ENCODE data around the gene ATP5MG.
"Not testable (repeated sequence)": the region's sequence is repeated elsewhere in the genome, so short reads cannot be mapped to it uniquely, and the experiment has no call there.

Gene ATP5MG

GRCh38 chr11:118406599-118407166 lies 5.3 kb downstream of the ATP5MG start:
- H3K4me3 ChIP-seq (ENCODE audit: low read depth, low read length), result no peak overlapping the region

GRCh38 chr11:118410055-118410745 lies 8.8 kb downstream of the ATP5MG start:
- H3K4me3 ChIP-seq (ENCODE audit: low read depth, low read length), result no peak overlapping the region

- no peak overlapping the region for H3K4me3 ChIP-seq (ENCODE audit: low read depth, low read length)
These were observed 10.1 kb downstream of the ATP5MG start for GRCh38 chr11:118411530-118411929.

- no peak overlapping the region for H3K4me3 ChIP-seq (ENCODE audit: low read depth, low read length)
These were observed 11.5 kb downstream of the ATP5MG start for GRCh38 chr11:118412921-118413320.

- no peak overlapping the region for H3K4me3 ChIP-seq (ENCODE audit: low read depth, low read length)
These were observed 13.8 kb downstream of the ATP5MG start for GRCh38 chr11:118415062-118415738.

- no peak overlapping the region for H3K4me3 ChIP-seq (ENCODE audit: low read depth, low read length)
These were observed 14.3 kb downstream of the ATP5MG start for GRCh38 chr11:118415739-118416068.

- H3K4me3 ChIP-seq (ENCODE audit: low read depth, low read length), result not testable (repeated sequence)
These were observed 15.5 kb downstream of the ATP5MG start for GRCh38 chr11:118416900-118417299.

GRCh38 chr11:118417801-118418200 lies 16.4 kb downstream of the ATP5MG start:
- no peak overlapping the region for H3K4me3 ChIP-seq (ENCODE audit: low read depth, low read length)

- H3K4me3 ChIP-seq (ENCODE audit: low read depth, low read length), result no peak overlapping the region
These were observed 17.4 kb downstream of the ATP5MG start for GRCh38 chr11:118418766-118419165.

GRCh38 chr11:118427707-118428106 lies 26.3 kb downstream of the ATP5MG start:
- H3K4me3 ChIP-seq (ENCODE audit: low read depth, low read length), result no peak overlapping the region

- H3K4me3 ChIP-seq (ENCODE audit: low read depth, low read length), result no peak overlapping the region
These were observed 29.6 kb downstream of the ATP5MG start for GRCh38 chr11:118430956-118431355.

- peak overlapping the region; percentile 78 for H3K4me3 ChIP-seq (ENCODE audit: low read depth, low read length)
These were observed 32.7 kb downstream of the ATP5MG start for GRCh38 chr11:118434123-118434552.

GRCh38 chr11:118434553-118435289 lies 33.3 kb downstream of the ATP5MG start:
- H3K4me3 ChIP-seq (ENCODE audit: low read depth, low read length), result peak overlapping the region; percentile 78

GRCh38 chr11:118435290-118435892 lies 34.0 kb downstream of the ATP5MG start:
- H3K4me3 ChIP-seq (ENCODE audit: low read depth, low read length), result peak overlapping the region; percentile 78

GRCh38 chr11:118435893-118436624 lies 34.7 kb downstream of the ATP5MG start, which contains the start of gene KMT2A:
TSS of gene KMT2A (plus strand) at chr11:118436492. CDS start at chr11:118436513, 21 bp downstream.
- H3K4me3 ChIP-seq (ENCODE audit: low read depth, low read length), result peak within 1 kb of the TSS; percentile 78

- peak overlapping the region; percentile 64 for H3K4me3 ChIP-seq (ENCODE audit: low read depth, low read length)
These were observed 35.3 kb downstream of the ATP5MG start for GRCh38 chr11:118436639-118437207.

GRCh38 chr11:118437208-118438125 lies 36.1 kb downstream of the ATP5MG start:
- peak overlapping the region; percentile 64 for H3K4me3 ChIP-seq (ENCODE audit: low read depth, low read length)

GRCh38 chr11:118438314-118438931 lies 37.0 kb downstream of the ATP5MG start:
- H3K4me3 ChIP-seq (ENCODE audit: low read depth, low read length), result peak overlapping the region; percentile 64

All from iPS-11a (cell line).